ENCODE results near the gene KRTAP4-5. TPM values are rescaled to one million over a fixed set of nuclear protein-coding genes. Genes with fewer than 3 reads are reported as not detected.
"Not testable (repeated sequence)": the region's sequence is repeated elsewhere in the genome, so short reads cannot be mapped to it uniquely, and the experiment has no call there.

Gene KRTAP4-5
- total and polyA plus RNA-seq, 5 donors from 2014 or later: not detected

- H3K4me3 Mint-ChIP-seq; DNase-seq; H3K9me3 ChIP-seq (ENCODE audit: control insufficient read depth in 2 of 2, low read length in 2 of 2); H3K4me3 ChIP-seq (ENCODE audit: low read depth, low read length); H3K4me1 ChIP-seq (ENCODE audit: control insufficient read depth, insufficient read depth, low read length, poor library complexity, severe bottlenecking); ATAC-seq (ENCODE audit: low read depth in 2 of 2); H3K4me1 Mint-ChIP-seq; H3K36me3 ChIP-seq (ENCODE audit: control insufficient read depth, insufficient read depth, low read length); H3K36me3 Mint-ChIP-seq; H3K27ac Mint-ChIP-seq; H3K27me3 ChIP-seq (ENCODE audit: control insufficient read depth, insufficient read depth, low read length); H3K27ac ChIP-seq (ENCODE audit: insufficient read depth, low read length, poor library complexity, severe bottlenecking); H3K9me3 Mint-ChIP-seq: not testable (repeated sequence)
- peaks cover 13% of the 10 kb centered on the region for H3K27me3 Mint-ChIP-seq
Observed at GRCh38 chr17:41105347-41105746, 44.3 kb downstream of the KRTAP4-5 start, which contains the start of gene KRTAP4-9. Gene KRTAP4-9 (plus strand): TSS chr17:41105389. CDS start chr17:41105389, 0 bp downstream.

- not testable (repeated sequence) for H3K9me3 Mint-ChIP-seq; H3K27me3 ChIP-seq (ENCODE audit: control insufficient read depth, insufficient read depth, low read length); H3K36me3 ChIP-seq (ENCODE audit: control insufficient read depth, insufficient read depth, low read length); H3K27ac Mint-ChIP-seq; H3K4me3 ChIP-seq (ENCODE audit: low read depth, low read length); H3K9me3 ChIP-seq (ENCODE audit: control insufficient read depth in 2 of 2, low read length in 2 of 2); ATAC-seq (ENCODE audit: low read depth in 2 of 2); H3K4me1 ChIP-seq (ENCODE audit: control insufficient read depth, insufficient read depth, low read length, poor library complexity, severe bottlenecking); H3K4me3 Mint-ChIP-seq; H3K27ac ChIP-seq (ENCODE audit: insufficient read depth, low read length, poor library complexity, severe bottlenecking); H3K36me3 Mint-ChIP-seq; DNase-seq
- Mint-ChIP-seq H3K27me3 (peaks cover 18% of the 10 kb centered on the region), H3K4me1 (peaks cover 0 to 16% (median 2%) of the 10 kb centered on the region in 4 donors)
Observed at GRCh38 chr17:41104386-41105038, 45.1 kb downstream of the KRTAP4-5 start.

GRCh38 chr17:41103896-41104295 is 45.7 kb downstream of the KRTAP4-5 start:
- ATAC-seq (ENCODE audit: low read depth in 2 of 2) (no peak), DNase-seq (no peak)
- Histone ChIP-seq H3K27ac (ENCODE audit: insufficient read depth, low read length, poor library complexity, severe bottlenecking) (no peak overlapping the region), H3K4me3 (ENCODE audit: low read depth, low read length) (no peak overlapping the region), H3K27me3 (ENCODE audit: control insufficient read depth, insufficient read depth, low read length) (peaks cover 4% of the 10 kb centered on the region), H3K4me1 (ENCODE audit: control insufficient read depth, insufficient read depth, low read length, poor library complexity, severe bottlenecking) (no peaks in the 10 kb centered on the region), H3K9me3 (ENCODE audit: control insufficient read depth in 2 of 2, low read length in 2 of 2) (no peaks in the 10 kb centered on the region), H3K36me3 (ENCODE audit: control insufficient read depth, insufficient read depth, low read length) (no peaks in the 10 kb centered on the region)
- peaks cover 0 to 5% (median 0%) of the 10 kb centered on the region in 7 donors for H3K9me3 Mint-ChIP-seq
- no peak overlapping the region for H3K27ac Mint-ChIP-seq
- H3K36me3 Mint-ChIP-seq: no peaks in the 10 kb centered on the region
- H3K27me3 Mint-ChIP-seq: peaks cover 18% of the 10 kb centered on the region
- no peak overlapping the region for H3K4me3 Mint-ChIP-seq
- peaks cover 0 to 16% (median 2%) of the 10 kb centered on the region in 4 donors for H3K4me1 Mint-ChIP-seq

GRCh38 chr17:41101586-41102259 is 47.9 kb downstream of the KRTAP4-5 start, which contains the start of gene KRTAP4-16:
Gene KRTAP4-16 (minus strand): TSS chr17:41102209. CDS start chr17:41102209, 0 bp downstream.
- no peak within 1 kb of the TSS for H3K4me3 Mint-ChIP-seq
- H3K36me3 ChIP-seq (ENCODE audit: control insufficient read depth, insufficient read depth, low read length): no peaks in the 10 kb centered on the region
- DNase-seq: no peak
- no peak within 1 kb of the TSS for H3K27ac ChIP-seq (ENCODE audit: insufficient read depth, low read length, poor library complexity, severe bottlenecking)
- peaks cover 4% of the 10 kb centered on the region for H3K27me3 ChIP-seq (ENCODE audit: control insufficient read depth, insufficient read depth, low read length)
- no peaks in the 10 kb centered on the region for H3K36me3 Mint-ChIP-seq
- no peak within 1 kb of the TSS for H3K27ac Mint-ChIP-seq
- peaks cover 19% of the 10 kb centered on the region for H3K27me3 Mint-ChIP-seq
- no peaks in the 10 kb centered on the region for H3K9me3 ChIP-seq (ENCODE audit: control insufficient read depth in 2 of 2, low read length in 2 of 2)
- no peaks in the 10 kb centered on the region for H3K4me1 ChIP-seq (ENCODE audit: control insufficient read depth, insufficient read depth, low read length, poor library complexity, severe bottlenecking)
- no peak within 1 kb of the TSS for H3K4me3 ChIP-seq (ENCODE audit: low read depth, low read length)
- peaks cover 0 to 3% (median 0%) of the 10 kb centered on the region in 7 donors for H3K9me3 Mint-ChIP-seq
- peaks cover 0 to 9% (median 2%) of the 10 kb centered on the region in 4 donors for H3K4me1 Mint-ChIP-seq
- no peak for ATAC-seq (ENCODE audit: low read depth in 2 of 2)

DNA sequence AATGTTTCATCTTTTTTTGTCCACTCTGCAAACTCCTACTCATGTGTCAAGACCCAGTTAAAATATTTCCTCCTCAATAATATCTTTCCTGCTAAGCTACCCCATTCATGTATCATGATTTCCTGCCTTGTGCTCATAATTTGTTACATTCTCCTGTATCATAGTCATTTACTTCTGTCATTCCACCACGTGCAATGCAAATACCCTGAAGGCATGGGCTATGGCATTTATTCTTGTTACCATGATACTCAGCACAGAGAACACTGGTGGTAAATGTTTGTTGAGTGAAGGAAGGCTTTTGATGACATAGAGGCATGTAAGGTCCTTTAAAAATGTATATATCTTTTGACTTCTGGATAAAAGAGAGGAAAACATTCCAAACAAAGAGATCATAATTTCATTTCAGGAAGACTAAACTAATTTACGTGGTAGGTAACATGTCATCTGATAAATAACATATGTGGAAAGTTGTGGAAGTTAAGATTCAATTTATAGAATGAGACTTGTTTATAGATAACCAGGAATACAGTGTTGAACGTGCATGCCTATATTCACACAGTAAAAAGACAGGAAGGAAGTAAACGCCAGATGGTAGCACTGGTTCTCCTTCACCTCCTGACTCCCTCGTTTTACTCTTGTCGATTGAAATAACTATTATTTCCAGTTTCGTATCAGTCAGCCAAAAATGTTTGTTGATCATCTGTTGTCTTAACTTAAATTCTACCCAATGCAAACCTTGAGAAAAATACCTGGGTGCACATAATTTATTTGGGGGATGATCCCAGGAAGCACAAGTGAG is 49.7 kb downstream of the KRTAP4-5 start:
- not testable (repeated sequence) for H3K27ac ChIP-seq (ENCODE audit: insufficient read depth, low read length, poor library complexity, severe bottlenecking); H3K27ac Mint-ChIP-seq; H3K36me3 ChIP-seq (ENCODE audit: control insufficient read depth, insufficient read depth, low read length); H3K4me3 ChIP-seq (ENCODE audit: low read depth, low read length); H3K36me3 Mint-ChIP-seq; DNase-seq; H3K9me3 Mint-ChIP-seq; H3K27me3 ChIP-seq (ENCODE audit: control insufficient read depth, insufficient read depth, low read length); ATAC-seq (ENCODE audit: low read depth in 2 of 2); H3K4me1 ChIP-seq (ENCODE audit: control insufficient read depth, insufficient read depth, low read length, poor library complexity, severe bottlenecking); H3K4me1 Mint-ChIP-seq; H3K9me3 ChIP-seq (ENCODE audit: control insufficient read depth in 2 of 2, low read length in 2 of 2)
- Mint-ChIP-seq H3K4me3 (peak overlapping the region in 1 of 4 donors; percentile 23), H3K27me3 (peaks cover 28% of the 10 kb centered on the region)

Other genes starting within 250 kb of the KRTAP4-5 start
Only the 30 nearest of the 40 such genes appear.
- not detected for gene KRTAP3-2, start 149.9 kb downstream of the KRTAP4-5 start, total RNA-seq
- not detected for gene KRTAP3-2, start 149.9 kb downstream of the KRTAP4-5 start, polyA plus RNA-seq
- gene KRTAP3-1, start 140.7 kb downstream of the KRTAP4-5 start, total RNA-seq: not detected
- gene KRTAP3-1, start 140.7 kb downstream of the KRTAP4-5 start, polyA plus RNA-seq: not detected
- not detected for gene KRTAP1-5, start 122.6 kb downstream of the KRTAP4-5 start, total RNA-seq
- gene KRTAP1-5, start 122.6 kb downstream of the KRTAP4-5 start, polyA plus RNA-seq: not detected
- gene KRTAP1-4, start 119.6 kb downstream of the KRTAP4-5 start, total RNA-seq: not detected
- gene KRTAP1-4, start 119.6 kb downstream of the KRTAP4-5 start, polyA plus RNA-seq: not detected
- gene KRTAP1-3, start 115.0 kb downstream of the KRTAP4-5 start, total RNA-seq: not detected
- gene KRTAP1-3, start 115.0 kb downstream of the KRTAP4-5 start, polyA plus RNA-seq: not detected
- gene KRTAP1-1, start 108.4 kb downstream of the KRTAP4-5 start, total RNA-seq: not detected
- not detected for gene KRTAP1-1, start 108.4 kb downstream of the KRTAP4-5 start, polyA plus RNA-seq
- not detected for gene KRTAP2-1, start 102.5 kb downstream of the KRTAP4-5 start, total RNA-seq
- not detected for gene KRTAP2-1, start 102.5 kb downstream of the KRTAP4-5 start, polyA plus RNA-seq
- not detected for gene KRTAP2-2, start 94.6 kb downstream of the KRTAP4-5 start, total RNA-seq
- not detected for gene KRTAP2-2, start 94.6 kb downstream of the KRTAP4-5 start, polyA plus RNA-seq
- gene KRTAP2-3, start 89.7 kb downstream of the KRTAP4-5 start, total RNA-seq: not detected
- not detected for gene KRTAP2-3, start 89.7 kb downstream of the KRTAP4-5 start, polyA plus RNA-seq
- gene KRTAP2-4, start 83.9 kb downstream of the KRTAP4-5 start, total RNA-seq: not detected
- gene KRTAP2-4, start 83.9 kb downstream of the KRTAP4-5 start, polyA plus RNA-seq: not detected
- not detected for gene KRTAP4-7, start 65.7 kb downstream of the KRTAP4-5 start, total RNA-seq
- not detected for gene KRTAP4-7, start 65.7 kb downstream of the KRTAP4-5 start, polyA plus RNA-seq
- not detected for gene KRTAP4-8, start 51.7 kb downstream of the KRTAP4-5 start, total RNA-seq
- not detected for gene KRTAP4-8, start 51.7 kb downstream of the KRTAP4-5 start, polyA plus RNA-seq
- not detected for gene KRTAP4-16, start 47.6 kb downstream of the KRTAP4-5 start, total RNA-seq
- gene KRTAP4-16, start 47.6 kb downstream of the KRTAP4-5 start, polyA plus RNA-seq: not detected
- gene KRTAP4-9, start 44.4 kb downstream of the KRTAP4-5 start, total RNA-seq: not detected
- gene KRTAP4-9, start 44.4 kb downstream of the KRTAP4-5 start, polyA plus RNA-seq: not detected
- not detected for gene KRTAP4-11, start 31.5 kb downstream of the KRTAP4-5 start, total RNA-seq
- gene KRTAP4-11, start 31.5 kb downstream of the KRTAP4-5 start, polyA plus RNA-seq: not detected
- gene KRTAP4-12, start 25.6 kb downstream of the KRTAP4-5 start, total RNA-seq: not detected
- gene KRTAP4-12, start 25.6 kb downstream of the KRTAP4-5 start, polyA plus RNA-seq: not detected
- not detected for gene KRTAP4-6, start 9.3 kb downstream of the KRTAP4-5 start, total RNA-seq
- gene KRTAP4-6, start 9.3 kb downstream of the KRTAP4-5 start, polyA plus RNA-seq: not detected
- gene KRTAP4-4, start 10.9 kb upstream of the KRTAP4-5 start, total RNA-seq: not detected
- not detected for gene KRTAP4-4, start 10.9 kb upstream of the KRTAP4-5 start, polyA plus RNA-seq
- not detected for gene KRTAP4-3, start 18.4 kb upstream of the KRTAP4-5 start, total RNA-seq
- gene KRTAP4-3, start 18.4 kb upstream of the KRTAP4-5 start, polyA plus RNA-seq: not detected
- gene KRTAP4-2, start 28.4 kb upstream of the KRTAP4-5 start, total RNA-seq: not detected
- not detected for gene KRTAP4-2, start 28.4 kb upstream of the KRTAP4-5 start, polyA plus RNA-seq
- gene KRTAP4-1, start 35.1 kb upstream of the KRTAP4-5 start, total RNA-seq: not detected
- gene KRTAP4-1, start 35.1 kb upstream of the KRTAP4-5 start, polyA plus RNA-seq: not detected
- gene KRTAP9-1, start 40.1 kb upstream of the KRTAP4-5 start, total RNA-seq: not detected
- gene KRTAP9-1, start 40.1 kb upstream of the KRTAP4-5 start, polyA plus RNA-seq: not detected
- not detected for gene KRTAP9-2, start 76.8 kb upstream of the KRTAP4-5 start, total RNA-seq
- not detected for gene KRTAP9-2, start 76.8 kb upstream of the KRTAP4-5 start, polyA plus RNA-seq
- gene KRTAP9-3, start 82.6 kb upstream of the KRTAP4-5 start, total RNA-seq: not detected
- gene KRTAP9-3, start 82.6 kb upstream of the KRTAP4-5 start, polyA plus RNA-seq: not detected
- not detected for gene KRTAP9-8, start 88.2 kb upstream of the KRTAP4-5 start, total RNA-seq
- gene KRTAP9-8, start 88.2 kb upstream of the KRTAP4-5 start, polyA plus RNA-seq: not detected
- not detected for gene KRTAP9-4, start 99.9 kb upstream of the KRTAP4-5 start, total RNA-seq
- not detected for gene KRTAP9-4, start 99.9 kb upstream of the KRTAP4-5 start, polyA plus RNA-seq
- not detected for gene KRTAP9-9, start 105.6 kb upstream of the KRTAP4-5 start, total RNA-seq
- gene KRTAP9-9, start 105.6 kb upstream of the KRTAP4-5 start, polyA plus RNA-seq: not detected
- gene KRTAP9-6, start 115.6 kb upstream of the KRTAP4-5 start, total RNA-seq: not detected
- not detected for gene KRTAP9-6, start 115.6 kb upstream of the KRTAP4-5 start, polyA plus RNA-seq
- not detected for gene KRTAP9-7, start 125.9 kb upstream of the KRTAP4-5 start, total RNA-seq
- not detected for gene KRTAP9-7, start 125.9 kb upstream of the KRTAP4-5 start, polyA plus RNA-seq
- gene KRTAP29-1, start 153.0 kb upstream of the KRTAP4-5 start, total RNA-seq: not detected
- under 1 TPM in 1 of 4 donors, not detected in 3; 0.63 TPM for gene KRTAP29-1, start 153.0 kb upstream of the KRTAP4-5 start, polyA plus RNA-seq

Data from CD4-positive, CD25-positive, alpha-beta regulatory T cell (primary cell).